ENCODE data around the gene WAS. TPM values are rescaled to one million over a fixed set of nuclear protein-coding genes. Genes with fewer than 3 reads are reported as not detected.

The WAS gene
- total and polyA plus RNA-seq, 2 of the 8 experiments (the other 6 are each of a cell fraction or from before 2014, with no cell fraction given) = 0.63 to 0.65 TPM

- TF ChIP-seq CHD7 (IDR thresholded peaks at IDR 0.05; ENCODE audit: insufficient replicate concordance, low read length) (no peak), BCL11A (IDR thresholded peaks at IDR 0.05; ENCODE audit: low read depth in 2 of 2, low read length in 2 of 2) (no peak), TBP (IDR thresholded peaks at IDR 0.05; ENCODE audit: low read depth, low read length) (no peak)
Observed at GRCh38 chrX:48736878-48737212, 53.2 kb downstream of the WAS start (continued).

Measured in H1 (cell line).